SU-DHL-6 (cell line): Measurements from ENCODE around the gene MTG1.

Experiments used
- H2AFZ ChIP-seq: fragments of 200-600 bp; sonication (generic); 2 replicates; pipeline ENCODE4 v1.6.1; 2014; ENCODE audit warnings: low read depth, mild to moderate bottlenecking, moderate library complexity, mixed read lengths, antibody characterized with exemption, low read length; ENCODE audit not compliant: severe bottlenecking
- H3F3A ChIP-seq: fragments of 200-600 bp; shearing (Covaris generic); 2 replicates; pipeline ENCODE4 v1.6.0; 2016; ENCODE audit warnings: antibody characterized with exemption, mild to moderate bottlenecking; ENCODE audit not compliant: insufficient read depth
- H3K27ac ChIP-seq: fragments of 200-600 bp; sonication (generic); 2 replicates; pipeline ENCODE4 v1.5.1; 2016; ENCODE audit warnings: low read depth, mild to moderate bottlenecking, low read length, moderate library complexity, mixed read lengths
- H3K27me3 ChIP-seq: fragments of 200-600 bp; sonication (generic), shearing (Covaris generic); 2 replicates; pipeline ENCODE4 v1.6.0; 2014; ENCODE audit warnings: mild to moderate bottlenecking, low read length
- H3K36me3 ChIP-seq: fragments of 200-600 bp; sonication (generic); 2 replicates; pipeline ENCODE4 v1.6.1; 2014; ENCODE audit warnings: mild to moderate bottlenecking, low read length, mixed read lengths
- H3K4me2 ChIP-seq: fragments of 300-600, 200-600 bp; shearing (Covaris generic), sonication (generic); 2 replicates; pipeline ENCODE4 v1.6.0; 2014; ENCODE audit warnings: low read length, low read depth, mild to moderate bottlenecking; ENCODE audit not compliant: poor library complexity, severe bottlenecking
- H3K4me3 ChIP-seq: fragments of 200-600 bp; sonication (generic); 2 replicates; pipeline ENCODE4 v1.5.1; 2014; ENCODE audit warnings: antibody characterized with exemption, low read length, mild to moderate bottlenecking, mixed read lengths; ENCODE audit not compliant: insufficient read depth, poor library complexity, severe bottlenecking
- H3K79me2 ChIP-seq: fragments of 200-600 bp; sonication (generic); 2 replicates; pipeline ENCODE4 v1.6.1; 2014; ENCODE audit warnings: mild to moderate bottlenecking, low read length, moderate library complexity; ENCODE audit not compliant: insufficient read depth
- H3K9ac ChIP-seq: fragments of 200-600 bp; sonication (generic); 2 replicates; pipeline ENCODE4 v1.7.0; 2014; ENCODE audit warnings: mild to moderate bottlenecking, low read length
- H3K9me2 ChIP-seq: fragments of 200-600 bp; sonication (generic); replicated peaks from 2 replicates; pipeline ENCODE4 v1.6.1; 2014; ENCODE audit warnings: low read length; ENCODE audit not compliant: insufficient read depth
- H3K9me3 ChIP-seq: fragments of 200-600 bp; sonication (generic); 2 replicates; pipeline ENCODE4 v1.6.1; 2014; ENCODE audit warnings: low read length, mixed read lengths; ENCODE audit not compliant: insufficient read depth
- H4K20me1 ChIP-seq: fragments of 200-600 bp; sonication (generic); 2 replicates; pipeline ENCODE4 v1.6.1; 2014; ENCODE audit warnings: low read depth, mild to moderate bottlenecking, antibody characterized with exemption, low read length, moderate library complexity, mixed read lengths
- CTCF ChIP-seq: fragments of 200-600 bp; sonication (generic); IDR thresholded peaks from one replicate; pipeline ENCODE4 v1.5.1; 2017; ENCODE audit warnings: antibody characterized with exemption, mild to moderate bottlenecking, low read length, moderate library complexity; ENCODE audit not compliant: insufficient read depth, poor library complexity, severe bottlenecking
- EZH2phosphoT487 ChIP-seq: fragments of 200-600 bp; sonication (generic), shearing (Covaris generic); conservative IDR thresholded peaks from 2 replicates; pipeline ENCODE4 v1.6.1; 2018; ENCODE audit warnings: mild to moderate bottlenecking, antibody characterized with exemption, low read length, moderate library complexity, mixed read lengths

Gene MTG1

DNA sequence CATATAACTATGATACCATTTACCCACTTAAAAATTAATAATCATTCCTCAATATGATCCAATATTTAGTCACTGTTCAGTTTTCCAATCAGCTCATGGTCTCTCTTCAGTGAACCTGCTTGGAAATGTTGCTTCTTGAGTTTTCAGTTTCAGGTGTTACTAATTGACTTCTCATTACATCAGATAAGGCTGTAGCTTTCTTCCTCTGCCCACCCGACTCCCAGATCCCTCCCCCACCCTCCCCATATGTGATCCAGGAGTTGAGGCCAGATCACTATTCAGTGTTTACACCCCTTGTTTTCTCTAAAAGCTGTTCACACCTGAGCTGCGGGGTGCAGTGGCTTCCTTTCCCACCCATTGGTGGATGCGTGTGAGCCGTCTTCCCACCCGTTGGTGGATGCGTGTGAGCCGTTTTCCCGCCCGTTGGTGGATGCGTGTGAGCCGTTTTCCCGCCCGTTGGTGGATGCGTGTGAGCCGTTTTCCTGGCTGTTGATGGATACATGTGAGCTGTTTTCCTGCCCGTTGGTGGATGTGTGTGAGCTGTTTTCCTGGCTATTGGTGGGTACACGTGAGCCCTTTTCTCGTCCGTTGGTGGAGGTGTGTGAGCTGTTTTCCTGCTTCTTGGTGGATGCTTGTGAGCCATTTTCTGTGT, 3.2 kb upstream of the MTG1 start:
- peak overlapping the region; percentile 93; the same call in 1 of the 2 replicates for H3K27ac ChIP-seq
- H3K9me3 ChIP-seq = no peaks in the 10 kb centered on the region
- H3K36me3 ChIP-seq = no peaks in the 10 kb centered on the region
- no peaks in the 10 kb centered on the region for H3K9me2 ChIP-seq
- H3K9ac ChIP-seq = no peak overlapping the region
- H3F3A ChIP-seq = peaks cover 22% of the 10 kb centered on the region
- peak overlapping the region; percentile 92 for H3K4me2 ChIP-seq
- H2AFZ ChIP-seq = no peak overlapping the region
- H4K20me1 ChIP-seq = no peaks in the 10 kb centered on the region
- H3K4me3 ChIP-seq = no peak overlapping the region
- H3K27me3 ChIP-seq = no peaks in the 10 kb centered on the region
- peaks cover 15% of the 10 kb centered on the region for H3K79me2 ChIP-seq
- no peak for TF ChIP-seq EZH2phosphoT487
- no peak for TF ChIP-seq CTCF

GRCh38 chr10:133391249-133391635, 2.7 kb upstream of the MTG1 start:
- no peaks in the 10 kb centered on the region for H3K27me3 ChIP-seq
- peaks cover 22% of the 10 kb centered on the region for H3F3A ChIP-seq
- no peak overlapping the region for H3K4me3 ChIP-seq
- no peaks in the 10 kb centered on the region for H3K9me3 ChIP-seq
- H3K4me2 ChIP-seq = no peak overlapping the region
- H3K27ac ChIP-seq = no peak overlapping the region
- no peak overlapping the region for H2AFZ ChIP-seq
- no peaks in the 10 kb centered on the region for H3K36me3 ChIP-seq
- no peaks in the 10 kb centered on the region for H3K9me2 ChIP-seq
- H4K20me1 ChIP-seq = no peaks in the 10 kb centered on the region
- peaks cover 20% of the 10 kb centered on the region for H3K79me2 ChIP-seq
- TF ChIP-seq EZH2phosphoT487 = no peak
- TF ChIP-seq CTCF = no peak
- no peak overlapping the region for H3K9ac ChIP-seq

DNA sequence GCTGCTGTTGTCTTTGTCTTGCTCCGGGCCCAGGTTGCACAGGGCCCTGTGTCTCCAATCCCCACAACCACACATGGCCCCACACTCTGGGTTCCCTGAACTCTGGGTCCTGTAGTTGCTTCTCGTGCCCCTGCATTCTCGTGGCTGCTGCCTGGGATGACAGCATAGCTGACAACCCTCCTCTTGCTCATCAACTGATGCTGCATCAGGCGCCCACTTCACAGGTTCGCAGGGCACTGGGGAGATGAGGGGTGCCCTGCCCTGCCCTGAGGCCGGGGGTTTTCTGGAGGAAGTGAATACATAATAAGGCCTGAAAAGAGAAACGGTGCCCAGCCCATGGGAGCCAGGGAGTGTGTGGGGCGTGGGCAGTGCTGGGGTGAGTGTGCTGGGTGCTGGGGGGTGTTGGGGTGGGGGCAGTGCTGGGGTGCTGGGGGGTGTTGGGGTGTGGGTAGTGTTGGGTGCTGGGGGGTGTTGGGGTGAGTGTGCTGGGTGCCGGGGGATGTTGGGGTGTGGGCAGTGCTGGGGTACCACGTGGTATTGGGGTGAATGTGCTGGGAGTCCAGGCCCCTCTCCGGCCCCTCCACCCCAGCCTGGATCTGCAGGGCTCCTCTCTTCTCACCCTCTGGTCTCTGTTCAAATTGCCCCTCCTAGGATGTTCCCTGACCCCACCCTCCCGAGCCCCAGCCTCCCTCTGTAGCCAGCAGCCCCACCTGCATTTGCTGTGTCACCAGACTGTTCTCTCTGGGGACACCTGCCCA, 2.0 kb upstream of the MTG1 start:
- Histone ChIP-seq H3K4me3 (no peak overlapping the region), H3K9me2 (no peaks in the 10 kb centered on the region), H3K9ac (no peak overlapping the region), H3K9me3 (no peaks in the 10 kb centered on the region), H4K20me1 (no peaks in the 10 kb centered on the region), H3K27me3 (no peaks in the 10 kb centered on the region), H3K79me2 (peaks cover 22% of the 10 kb centered on the region), H3F3A (peaks cover 22% of the 10 kb centered on the region), H3K27ac (no peak overlapping the region), H2AFZ (no peak overlapping the region), H3K36me3 (no peaks in the 10 kb centered on the region), H3K4me2 (no peak overlapping the region)
- TF ChIP-seq CTCF (no peak), EZH2phosphoT487 (no peak)
